CD14-positive monocyte (primary cell): ENCODE data around the gene LMTK2. TPM values are rescaled to one million over a fixed set of nuclear protein-coding genes. Genes with fewer than 3 reads are reported as not detected.

Experiments used
- DNase-seq, 3 donors: peaks; one replicate each; pipeline ENCODE4 v3.0.0-alpha.2; 2011 to 2022
- H2AFZ ChIP-seq: 2 replicates; pipeline ENCODE4 v1.6.0; 2012; ENCODE audit warnings: mild to moderate bottlenecking, low read depth, low read length, inconsistent platforms; ENCODE audit not compliant: insufficient read depth, poor library complexity, severe bottlenecking
- H3K27ac ChIP-seq, 2 donors: 1 replicate in 1 of 2; 2 replicates in 1 of 2; pipeline ENCODE4 v1.5.1; 2012 to 2013; ENCODE audit warnings: low read length in 2 of 2, control low read depth in 1 of 2, inconsistent platforms in 1 of 2, low read depth in 1 of 2, mild to moderate bottlenecking in 1 of 2
- H3K27me3 ChIP-seq, 2 donors: one replicate each; pipeline versions ENCODE4 v1.6.0 to v1.6.1; 2011 to 2013; ENCODE audit warnings: low read length in 2 of 2; ENCODE audit not compliant: control insufficient read depth in 2 of 2, insufficient read depth in 2 of 2
- H3K36me3 ChIP-seq, 2 donors: replicated peaks in 1 of 2; 1 replicate in 1 of 2; 2 replicates in 1 of 2; pipeline versions ENCODE4 v1.5.1 to v1.6.1; 2012 to 2013; ENCODE audit warnings: low read length in 2 of 2, control low read depth in 1 of 2, inconsistent platforms in 1 of 2, mild to moderate bottlenecking in 1 of 2; ENCODE audit not compliant: insufficient read depth in 2 of 2, control insufficient read depth in 1 of 2
- H3K4me1 ChIP-seq, 2 donors: 1 replicate in 1 of 2; 2 replicates in 1 of 2; pipeline versions ENCODE4 v1.5.1 to v1.6.1; 2012 to 2013; ENCODE audit warnings: low read length in 2 of 2, control low read depth in 1 of 2, inconsistent platforms in 1 of 2, mild to moderate bottlenecking in 1 of 2, moderate library complexity in 1 of 2; ENCODE audit not compliant: insufficient read depth in 2 of 2, control insufficient read depth in 1 of 2
- H3K4me2 ChIP-seq: replicated peaks from 2 replicates; pipeline ENCODE3; 2012; ENCODE audit warnings: low read length, moderate library complexity, mild to moderate bottlenecking; ENCODE audit not compliant: poor library complexity, severe bottlenecking; ENCODE audit errors: extremely low read depth
- H3K4me3 ChIP-seq, 3 experiments: fragments of 200-600 bp in 1 of 3; sonication (generic) in 1 of 3; replicated peaks in 1 of 3; 1 replicate in 2 of 3; 2 replicates in 1 of 3; pipeline ENCODE4 v1.5.1; 2011 to 2013; ENCODE audit warnings: low read length in 3 of 3, mild to moderate bottlenecking in 3 of 3, control low read depth in 2 of 3, low read depth in 2 of 3, inconsistent platforms in 1 of 3, moderate library complexity in 1 of 3
- H3K79me2 ChIP-seq: 2 replicates; pipeline ENCODE4 v1.6.0; 2012; ENCODE audit warnings: mild to moderate bottlenecking, control low read depth, inconsistent platforms, low read length, moderate library complexity; ENCODE audit not compliant: insufficient read depth
- H3K9ac ChIP-seq: 2 replicates; pipeline ENCODE4 v1.6.0; 2017; ENCODE audit warnings: low read length, mild to moderate bottlenecking; ENCODE audit not compliant: insufficient read depth, poor library complexity, severe bottlenecking
- H3K9me3 ChIP-seq, 2 donors: replicated peaks in 1 of 2; 1 replicate in 1 of 2; 2 replicates in 1 of 2; pipeline versions ENCODE4 v1.5.1 to v1.6.1; 2012 to 2013; ENCODE audit warnings: low read length in 2 of 2, control low read depth in 1 of 2; ENCODE audit not compliant: control insufficient read depth in 1 of 2, insufficient read depth in 1 of 2
- H4K20me1 ChIP-seq: 2 replicates; pipeline ENCODE4 v1.6.0; 2012; ENCODE audit warnings: mild to moderate bottlenecking, low read length, control low read depth, moderate library complexity; ENCODE audit not compliant: insufficient read depth
- H3K27ac Mint-ChIP-seq, 7 donors: one replicate each; pipeline ENCODE4 v1.8.0; 2020; ENCODE audit warnings: mild to moderate bottlenecking in 7 of 7, mixed read lengths in 7 of 7, moderate library complexity in 6 of 7, inconsistent platforms in 2 of 7
- H3K27me3 Mint-ChIP-seq, 3 donors: one replicate each; pipeline ENCODE4 v1.8.0; 2021 to 2022; ENCODE audit warnings: low read depth in 3 of 3, mild to moderate bottlenecking in 3 of 3, mixed read lengths in 3 of 3, moderate library complexity in 3 of 3, inconsistent platforms in 1 of 3
- H3K36me3 Mint-ChIP-seq, 2 donors: one replicate each; pipeline ENCODE4 v1.8.0; 2020; ENCODE audit warnings: mixed read lengths in 2 of 2, inconsistent platforms in 1 of 2, mild to moderate bottlenecking in 1 of 2
- H3K4me1 Mint-ChIP-seq: one replicate; pipeline ENCODE4 v1.8.0; 2020; ENCODE audit warnings: mild to moderate bottlenecking, mixed read lengths
- H3K4me3 Mint-ChIP-seq, 2 donors: one replicate each; pipeline ENCODE4 v1.8.0; 2020; ENCODE audit warnings: mild to moderate bottlenecking in 2 of 2, mixed read lengths in 2 of 2, moderate library complexity in 1 of 2
- H3K9me3 Mint-ChIP-seq, 7 donors: one replicate each; pipeline ENCODE4 v1.8.0; 2020 to 2022; ENCODE audit warnings: mixed read lengths in 7 of 7, mild to moderate bottlenecking in 6 of 7, moderate library complexity in 6 of 7, inconsistent platforms in 2 of 7
- CTCF ChIP-seq: fragments of 200-600 bp; IDR thresholded peaks from one replicate; pipeline ENCODE4 v1.8.0; 2022; ENCODE audit warnings: antibody characterized with exemption, mild to moderate bottlenecking
- WGBS: methylation state at CpG from one replicate; pipeline ENCODE4 v1.1.5; 2013; ENCODE audit warnings: missing lambda C conversion rate; ENCODE audit not compliant: insufficient coverage; 5-methylcytosine and 5-hydroxymethylcytosine counted together
- intact Hi-C, 2 donors: fragments of 100-400 bp; cut with micrococcal nuclease; formaldehyde crosslinking; loops; one replicate each; pipeline versions ENCODE4 v1.15.0 to v1.15.1; 2023
- polyA plus RNA-seq, 3 donors: library from polyadenylated mRNA; depleted of rRNA in 1 of 3; unstranded in 2 of 3; stranded (reverse) in 1 of 3; fragments of 300-500 nt in 2 of 3; fragments of >200 nt in 1 of 3; fragmentation: Illumina TruSeq in 2 of 3; gene quantifications; 1 replicate in 2 of 3; 2 replicates in 1 of 3; pipeline ENCODE4 v1.2.3, GENCODE V29; 2012 to 2021

LMTK2 gene
- polyA plus RNA-seq, 3 donors, result 1.7 to 9.2 (median 1.8) TPM

GRCh38 chr7:98126311-98127142, 19.9 kb downstream of the LMTK2 start:
- intact Hi-C loops, result no loop called here
- Mint-ChIP-seq H3K27me3 (peaks cover 61 to 87% (median 72%) of the 10 kb centered on the region in 3 donors), H3K27ac (peak overlapping the region in 5 of 7 donors; percentile 48 to 66 (median 64)), H3K4me1 (peaks cover 52% of the 10 kb centered on the region), H3K36me3 (peaks cover 45 to 66% of the 10 kb centered on the region in 2 donors), H3K4me3 (peak overlapping the region in 1 of 2 donors; percentile 77), H3K9me3 (peaks cover 0 to 14% (median 6%) of the 10 kb centered on the region in 7 donors)
- H3K27me3 ChIP-seq, result peaks cover 51 to 82% of the 10 kb centered on the region in 2 donors
- H3K36me3 ChIP-seq, result no peaks in the 10 kb centered on the region
- no peak overlapping the region for H3K27ac ChIP-seq
- peaks cover 31 to 45% of the 10 kb centered on the region in 2 donors for H3K4me1 ChIP-seq
- no peaks in the 10 kb centered on the region for H3K9me3 ChIP-seq
- H3K9ac ChIP-seq, result no peak overlapping the region
- peaks cover 99% of the 10 kb centered on the region for H4K20me1 ChIP-seq
- peak overlapping the region; percentile 38 for H3K4me2 ChIP-seq
- H3K4me3 ChIP-seq, result peak overlapping the region in 1 of 3 experiments; percentile 38
- H3K79me2 ChIP-seq, result peaks cover 11% of the 10 kb centered on the region
- TF ChIP-seq CTCF, result no peak
- no peak overlapping the region for H2AFZ ChIP-seq
- WGBS, result 84% methylated on average over 9 of the region's 13 CpGs
- DNase-seq, result no peak

GRCh38 chr7:98128346-98128745, 21.7 kb downstream of the LMTK2 start:
- H2AFZ ChIP-seq, result no peak overlapping the region
- 100% methylated on average over 5 of the region's 8 CpGs for WGBS
- peaks cover 38 to 68% of the 10 kb centered on the region in 2 donors for H3K27me3 ChIP-seq
- peaks cover 41 to 57% of the 10 kb centered on the region in 2 donors for H3K36me3 Mint-ChIP-seq
- no peak for DNase-seq
- H3K4me1 Mint-ChIP-seq, result peaks cover 56% of the 10 kb centered on the region
- peaks cover 47 to 69% (median 60%) of the 10 kb centered on the region in 3 donors for H3K27me3 Mint-ChIP-seq
- H3K4me3 ChIP-seq, result no peak overlapping the region
- H3K9ac ChIP-seq, result no peak overlapping the region
- intact Hi-C loops, result no loop called here
- no peak overlapping the region for H3K4me2 ChIP-seq
- H3K36me3 ChIP-seq, result no peaks in the 10 kb centered on the region
- H3K79me2 ChIP-seq, result peaks cover 11% of the 10 kb centered on the region
- peaks cover 47 to 58% of the 10 kb centered on the region in 2 donors for H3K4me1 ChIP-seq
- no peaks in the 10 kb centered on the region for H3K9me3 ChIP-seq
- TF ChIP-seq CTCF, result no peak
- no peak overlapping the region for H3K27ac ChIP-seq
- H3K4me3 Mint-ChIP-seq, result peak overlapping the region in 1 of 2 donors; percentile 72
- peaks cover 0 to 12% (median 6%) of the 10 kb centered on the region in 7 donors for H3K9me3 Mint-ChIP-seq
- H3K27ac Mint-ChIP-seq, result no peak overlapping the region
- peaks cover 94% of the 10 kb centered on the region for H4K20me1 ChIP-seq
